ENCODE results near the gene TULP3. TPM values are rescaled to one million over a fixed set of nuclear protein-coding genes. Genes with fewer than 3 reads are reported as not detected.

Gene TULP3
- total RNA-seq, 1 donor from 2014 or later, result 15.4 TPM

GRCh38 chr12:2924019-2924418 is 33.3 kb downstream of the TULP3 start:
- no peak for ATAC-seq
- H3K36me3 ChIP-seq, result peaks cover 84% of the 10 kb centered on the region
- intact Hi-C loops (cut with DNase I), result no loop called here

DNA sequence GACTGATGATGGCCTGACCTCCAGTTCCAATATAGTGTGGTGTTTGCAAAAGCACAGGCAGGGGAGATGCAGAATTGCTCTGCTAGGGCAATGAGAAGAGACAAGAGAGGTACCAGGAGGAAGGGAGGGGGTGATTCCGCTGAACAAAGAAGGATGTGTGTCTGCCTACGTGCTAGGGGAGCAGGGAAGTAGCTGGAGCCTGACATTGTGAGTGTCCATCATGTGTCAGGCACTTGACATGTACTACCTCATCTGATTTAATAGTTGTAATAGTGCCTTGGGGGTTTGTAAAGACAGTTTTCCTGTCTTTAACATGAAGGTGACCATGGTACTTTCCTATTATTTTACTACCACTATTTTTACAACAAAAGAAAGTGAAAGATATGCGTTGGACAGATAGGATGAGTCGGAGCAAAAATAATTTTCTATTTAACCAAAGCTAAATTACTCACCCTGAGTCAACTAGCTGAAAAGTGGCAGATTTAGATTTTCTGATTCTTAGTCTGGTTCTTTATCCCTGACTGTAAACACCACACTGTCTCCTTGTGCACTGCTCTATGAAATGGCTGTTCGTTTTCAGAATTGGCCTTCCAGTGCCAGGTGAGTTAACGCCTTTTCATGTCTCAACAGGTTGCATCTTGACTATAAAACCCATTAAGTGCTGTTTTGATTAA is 34.8 kb downstream of the TULP3 start:
- TF ChIP-seq, protein P1, sequence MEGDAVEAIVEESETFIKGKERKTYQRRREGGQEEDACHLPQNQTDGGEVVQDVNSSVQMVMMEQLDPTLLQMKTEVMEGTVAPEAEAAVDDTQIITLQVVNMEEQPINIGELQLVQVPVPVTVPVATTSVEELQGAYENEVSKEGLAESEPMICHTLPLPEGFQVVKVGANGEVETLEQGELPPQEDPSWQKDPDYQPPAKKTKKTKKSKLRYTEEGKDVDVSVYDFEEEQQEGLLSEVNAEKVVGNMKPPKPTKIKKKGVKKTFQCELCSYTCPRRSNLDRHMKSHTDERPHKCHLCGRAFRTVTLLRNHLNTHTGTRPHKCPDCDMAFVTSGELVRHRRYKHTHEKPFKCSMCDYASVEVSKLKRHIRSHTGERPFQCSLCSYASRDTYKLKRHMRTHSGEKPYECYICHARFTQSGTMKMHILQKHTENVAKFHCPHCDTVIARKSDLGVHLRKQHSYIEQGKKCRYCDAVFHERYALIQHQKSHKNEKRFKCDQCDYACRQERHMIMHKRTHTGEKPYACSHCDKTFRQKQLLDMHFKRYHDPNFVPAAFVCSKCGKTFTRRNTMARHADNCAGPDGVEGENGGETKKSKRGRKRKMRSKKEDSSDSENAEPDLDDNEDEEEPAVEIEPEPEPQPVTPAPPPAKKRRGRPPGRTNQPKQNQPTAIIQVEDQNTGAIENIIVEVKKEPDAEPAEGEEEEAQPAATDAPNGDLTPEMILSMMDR (IDR thresholded peaks at IDR 0.05), result no peak
- Histone ChIP-seq H3K9me3 (no peaks in the 10 kb centered on the region), H3K36me3 (peaks cover 94% of the 10 kb centered on the region)

More at GRCh38 chr12:2924019-2924418, 33.3 kb downstream of the TULP3 start:
- TF ChIP-seq, protein P1 (IDR thresholded peaks at IDR 0.05), result no peak
- Histone ChIP-seq H3K4me1 (no peaks in the 10 kb centered on the region), H3K4me3 (no peak overlapping the region), H3K27ac (no peak overlapping the region), H3K9me3 (no peaks in the 10 kb centered on the region), H3K27me3 (ENCODE audit: low read depth) (no peaks in the 10 kb centered on the region)
- no peak for DNase-seq

DNA sequence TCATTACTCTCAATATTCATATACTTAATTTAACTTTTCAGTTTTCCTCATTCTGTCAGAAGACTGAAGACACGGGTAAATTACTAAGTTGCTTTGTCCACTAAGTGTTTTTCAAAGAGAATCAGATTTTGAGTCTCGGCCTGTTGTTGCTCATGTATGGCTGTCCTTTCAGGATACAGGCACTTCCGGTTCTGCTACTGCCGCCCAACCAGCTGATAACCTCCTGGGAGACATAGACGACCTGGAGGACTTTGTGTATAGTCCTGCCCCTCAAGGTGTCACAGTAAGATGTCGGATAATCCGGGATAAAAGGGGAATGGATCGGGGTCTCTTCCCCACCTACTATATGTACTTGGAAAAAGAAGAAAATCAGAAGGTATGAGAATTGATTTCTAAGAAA is 40.2 kb downstream of the TULP3 start:
- H3K4me3 ChIP-seq, result no peak overlapping the region
- H3K4me1 ChIP-seq, result no peaks in the 10 kb centered on the region
- H3K27ac ChIP-seq, result no peak overlapping the region
- H3K9me3 ChIP-seq, result no peaks in the 10 kb centered on the region
- no peak for ATAC-seq
- no peaks in the 10 kb centered on the region for H3K27me3 ChIP-seq (ENCODE audit: low read depth)
- DNase-seq, result no peak
- peaks cover 97% of the 10 kb centered on the region for H3K36me3 ChIP-seq
- TF ChIP-seq, protein P1 (IDR thresholded peaks at IDR 0.05), result no peak
- intact Hi-C loops (cut with DNase I), result no loop called here

More for the DNA sequence above, 34.8 kb downstream of the TULP3 start:
- Histone ChIP-seq H3K4me3 (no peak overlapping the region), H3K27ac (no peak overlapping the region), H3K27me3 (ENCODE audit: low read depth) (no peaks in the 10 kb centered on the region), H3K4me1 (no peaks in the 10 kb centered on the region)
- ATAC-seq (no peak), DNase-seq (no peak)
- intact Hi-C loops (cut with DNase I), result no loop called here

GRCh38 chr12:2933586-2933985 is 42.9 kb downstream of the TULP3 start:
- peaks cover 90% of the 10 kb centered on the region for H3K36me3 ChIP-seq

DNA sequence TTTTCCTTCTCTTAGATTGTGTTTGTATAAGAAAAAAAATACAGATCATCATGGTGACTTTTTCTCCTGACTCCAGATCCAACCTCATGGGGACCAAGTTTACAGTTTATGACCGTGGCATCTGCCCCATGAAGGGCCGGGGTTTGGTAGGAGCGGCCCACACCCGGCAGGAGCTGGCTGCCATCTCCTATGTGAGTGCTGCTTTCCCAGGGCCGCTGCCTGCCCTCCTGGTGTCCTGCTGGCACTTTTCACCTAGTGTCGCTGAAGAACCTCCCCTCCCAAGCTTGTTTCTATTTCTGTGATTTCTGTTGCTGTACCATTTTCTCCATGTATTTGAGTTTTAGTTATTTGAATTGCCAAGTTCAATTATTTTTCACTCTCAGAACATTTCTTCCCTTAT is 43.7 kb downstream of the TULP3 start:
- no peak for DNase-seq
- Histone ChIP-seq H3K36me3 (peaks cover 92% of the 10 kb centered on the region), H3K4me1 (no peaks in the 10 kb centered on the region), H3K9me3 (no peaks in the 10 kb centered on the region), H3K4me3 (no peak overlapping the region), H3K27me3 (ENCODE audit: low read depth) (no peaks in the 10 kb centered on the region), H3K27ac (no peak overlapping the region)
- TF ChIP-seq, protein P1 (IDR thresholded peaks at IDR 0.05), result no peak
- intact Hi-C loops (cut with DNase I), result no loop called here
- no peak for ATAC-seq

More at GRCh38 chr12:2933586-2933985, 42.9 kb downstream of the TULP3 start:
- Histone ChIP-seq H3K27me3 (ENCODE audit: low read depth) (no peaks in the 10 kb centered on the region), H3K27ac (no peak overlapping the region), H3K4me3 (no peak overlapping the region), H3K4me1 (no peaks in the 10 kb centered on the region), H3K9me3 (no peaks in the 10 kb centered on the region)
- DNase-seq (no peak), ATAC-seq (no peak)
- TF ChIP-seq, protein P1 (IDR thresholded peaks at IDR 0.05), result no peak
- intact Hi-C loops (cut with DNase I), result no loop called here

Measured in lower lobe of right lung (tissue), 2 donors.